Measurements from ENCODE around the gene FAM9B. TPM values are rescaled to one million over a fixed set of nuclear protein-coding genes. Genes with fewer than 3 reads are reported as not detected.

FAM9B gene
- total and polyA plus RNA-seq, 4 donors, result not detected

GRCh38 chrX:9038244-9038643 lies 4.3 kb upstream of the FAM9B start:
- TF ChIP-seq CTCF (IDR thresholded peaks at IDR 0.05; ENCODE audit: control extremely low read depth, extremely low read depth), result no peak
- Histone ChIP-seq H3K4me1 (ENCODE audit: control insufficient read depth in 5 of 5, insufficient read depth in 5 of 5, low read length in 5 of 5) (no peaks in the 10 kb centered on the region), H3K27me3 (ENCODE audit: control insufficient read depth in 3 of 3, insufficient read depth in 3 of 3, low read length in 2 of 3) (peaks cover 0 to 5% (median 0%) of the 10 kb centered on the region in 3 donors), H3K4me3 (no peak overlapping the region), H3K9me3 (ENCODE audit: control insufficient read depth in 4 of 4, insufficient read depth in 3 of 4, low read length in 3 of 4) (peaks cover 0 to 2% (median 0%) of the 10 kb centered on the region in 4 donors), H3K27ac (ENCODE audit: low read depth in 1 of 2, low read length in 1 of 2) (no peak overlapping the region), H3K36me3 (ENCODE audit: control insufficient read depth in 4 of 4, insufficient read depth in 4 of 4, low read length in 4 of 4) (no peaks in the 10 kb centered on the region), H3K9ac (ENCODE audit: insufficient read depth in 1 of 2, low read length in 2 of 2) (no peak overlapping the region)
- 74 to 92% methylated on average over 4 of the region's 4 CpGs for WGBS, 2 donors
- DNase-seq (no peak), ATAC-seq (ENCODE audit: insufficient read depth, low FRiP score) (no peak)

- no peak for ATAC-seq (ENCODE audit: insufficient read depth, low FRiP score)
- H3K4me3 ChIP-seq, result no peak overlapping the region
- peaks cover 0 to 2% (median 0%) of the 10 kb centered on the region in 4 donors for H3K9me3 ChIP-seq (ENCODE audit: control insufficient read depth in 4 of 4, insufficient read depth in 3 of 4, low read length in 3 of 4)
- 75 to 78% methylated on average over 4 of the region's 4 CpGs for WGBS, 2 donors
- H3K9ac ChIP-seq (ENCODE audit: insufficient read depth in 1 of 2, low read length in 2 of 2), result no peak overlapping the region
- no peak overlapping the region for H3K27ac ChIP-seq (ENCODE audit: low read depth in 1 of 2, low read length in 1 of 2)
- TF ChIP-seq CTCF (IDR thresholded peaks at IDR 0.05; ENCODE audit: control extremely low read depth, extremely low read depth), result no peak
- H3K27me3 ChIP-seq (ENCODE audit: control insufficient read depth in 3 of 3, insufficient read depth in 3 of 3, low read length in 2 of 3), result peaks cover 0 to 5% (median 0%) of the 10 kb centered on the region in 3 donors
- no peaks in the 10 kb centered on the region for H3K4me1 ChIP-seq (ENCODE audit: control insufficient read depth in 5 of 5, insufficient read depth in 5 of 5, low read length in 5 of 5)
- DNase-seq, result no peak
- H3K36me3 ChIP-seq (ENCODE audit: control insufficient read depth in 4 of 4, insufficient read depth in 4 of 4, low read length in 4 of 4), result no peaks in the 10 kb centered on the region
Observed at GRCh38 chrX:9037296-9037695, 3.4 kb upstream of the FAM9B start.

- no peak for DNase-seq
- Histone ChIP-seq H3K4me3 (no peak overlapping the region), H3K9me3 (ENCODE audit: control insufficient read depth in 4 of 4, insufficient read depth in 3 of 4, low read length in 3 of 4) (no peaks in the 10 kb centered on the region), H3K27me3 (ENCODE audit: control insufficient read depth in 3 of 3, insufficient read depth in 3 of 3, low read length in 2 of 3) (peaks cover 0 to 11% (median 3%) of the 10 kb centered on the region in 3 donors), H3K9ac (ENCODE audit: insufficient read depth in 1 of 2, low read length in 2 of 2) (no peak overlapping the region), H3K27ac (ENCODE audit: low read depth in 1 of 2, low read length in 1 of 2) (no peak overlapping the region), H3K4me1 (ENCODE audit: control insufficient read depth in 5 of 5, insufficient read depth in 5 of 5, low read length in 5 of 5) (no peaks in the 10 kb centered on the region), H3K36me3 (ENCODE audit: control insufficient read depth in 4 of 4, insufficient read depth in 4 of 4, low read length in 4 of 4) (no peaks in the 10 kb centered on the region)
- ATAC-seq (ENCODE audit: insufficient read depth, low FRiP score), result no peak
- WGBS, 2 donors, result 93 to 99% methylated on average over 9 to 17 of the region's 17 CpGs
- TF ChIP-seq CTCF (IDR thresholded peaks at IDR 0.05; ENCODE audit: control extremely low read depth, extremely low read depth), result no peak
Observed at GRCh38 chrX:9033586-9033985, 341 bp downstream of the FAM9B start.

- DNase-seq (no peak), ATAC-seq (ENCODE audit: insufficient read depth, low FRiP score) (no peak)
- no peak overlapping the region for H3K9ac ChIP-seq (ENCODE audit: insufficient read depth in 1 of 2, low read length in 2 of 2)
- 92 to 94% methylated on average over 12 to 17 of the region's 17 CpGs for WGBS, 2 donors
- H3K4me3 ChIP-seq, result no peak overlapping the region
- no peak overlapping the region for H3K27ac ChIP-seq (ENCODE audit: low read depth in 1 of 2, low read length in 1 of 2)
- TF ChIP-seq CTCF (IDR thresholded peaks at IDR 0.05; ENCODE audit: control extremely low read depth, extremely low read depth), result no peak
- H3K36me3 ChIP-seq (ENCODE audit: control insufficient read depth in 4 of 4, insufficient read depth in 4 of 4, low read length in 4 of 4), result no peaks in the 10 kb centered on the region
- peaks cover 0 to 13% (median 4%) of the 10 kb centered on the region in 3 donors for H3K27me3 ChIP-seq (ENCODE audit: control insufficient read depth in 3 of 3, insufficient read depth in 3 of 3, low read length in 2 of 3)
- no peaks in the 10 kb centered on the region for H3K9me3 ChIP-seq (ENCODE audit: control insufficient read depth in 4 of 4, insufficient read depth in 3 of 4, low read length in 3 of 4)
- no peaks in the 10 kb centered on the region for H3K4me1 ChIP-seq (ENCODE audit: control insufficient read depth in 5 of 5, insufficient read depth in 5 of 5, low read length in 5 of 5)
Observed at GRCh38 chrX:9033179-9033578, 748 bp downstream of the FAM9B start.
